Endodermal cell (in vitro differentiated cells): ENCODE measurements around the gene IL20. TPM values are rescaled to one million over a fixed set of nuclear protein-coding genes. Genes with fewer than 3 reads are reported as not detected.

Experiments used
- DNase-seq: peaks from one replicate; pipeline ENCODE4 v3.0.0-alpha.2; 2017
- H3K27ac ChIP-seq: 2 replicates; pipeline ENCODE4 v1.5.1; 2013; ENCODE audit warnings: mild to moderate bottlenecking, low read depth, low read length, moderate library complexity
- H3K27me3 ChIP-seq: 2 replicates; pipeline ENCODE4 v1.6.1; 2013; ENCODE audit warnings: mild to moderate bottlenecking, low read length, moderate library complexity; ENCODE audit not compliant: insufficient read depth, control insufficient read depth, poor library complexity, severe bottlenecking
- H3K36me3 ChIP-seq: 2 replicates; pipeline ENCODE4 v1.7.0; 2013; ENCODE audit warnings: mild to moderate bottlenecking, low read length, moderate library complexity; ENCODE audit not compliant: control insufficient read depth, insufficient read depth
- H3K4me1 ChIP-seq: one replicate; pipeline ENCODE4 v1.7.0; 2013; ENCODE audit warnings: low read length; ENCODE audit not compliant: control insufficient read depth, insufficient read depth
- H3K4me3 ChIP-seq: 2 replicates; pipeline ENCODE4 v1.5.1; 2013; ENCODE audit warnings: mild to moderate bottlenecking, low read length, moderate library complexity
- H3K9ac ChIP-seq: 2 replicates; pipeline ENCODE4 v1.6.1; 2013; ENCODE audit warnings: mild to moderate bottlenecking, low read length, moderate library complexity; ENCODE audit not compliant: poor library complexity, severe bottlenecking; ENCODE audit errors: extremely low read depth
- H3K9me3 ChIP-seq: 2 replicates; pipeline ENCODE4 v1.6.1; 2013; ENCODE audit warnings: mild to moderate bottlenecking, low read length, moderate library complexity; ENCODE audit not compliant: control insufficient read depth
- H3K27ac Mint-ChIP-seq: 2 replicates; pipeline ENCODE4 v1.8.0; 2020; ENCODE audit warnings: mixed read lengths
- H3K27me3 Mint-ChIP-seq: 2 replicates; pipeline ENCODE4 v1.8.0; 2021; ENCODE audit warnings: mild to moderate bottlenecking, mixed read lengths; ENCODE audit not compliant: insufficient read depth
- H3K36me3 Mint-ChIP-seq: 2 replicates; pipeline ENCODE4 v1.8.0; 2020; ENCODE audit warnings: low read depth, mixed read lengths
- H3K4me1 Mint-ChIP-seq: 2 replicates; pipeline ENCODE4 v1.8.0; 2020; ENCODE audit warnings: mixed read lengths
- H3K4me3 Mint-ChIP-seq: 2 replicates; pipeline ENCODE4 v1.8.0; 2020; ENCODE audit warnings: mild to moderate bottlenecking, moderate library complexity, mixed read lengths
- H3K9me3 Mint-ChIP-seq: 2 replicates; pipeline ENCODE4 v1.8.0; 2020; ENCODE audit warnings: mild to moderate bottlenecking, mixed read lengths
- WGBS, 2 experiments: methylation state at CpG; one replicate each; pipeline versions ENCODE4 v1.1.5 to v1.1.7; 2013; ENCODE audit warnings: missing lambda C conversion rate in 2 of 2, mixed read lengths in 1 of 2; ENCODE audit not compliant: insufficient coverage in 1 of 2, insufficient read length in 1 of 2; 5-methylcytosine and 5-hydroxymethylcytosine counted together
- total RNA-seq, 2 donors: library from RNA; stranded (reverse); fragmentation: NEBNext Ultra II Directional in 1 of 2; extraction: Animal tissue kit (Norgen Biotek cat#: 25700) in 1 of 2; gene quantifications; 2 replicates in 1 of 2; 3 replicates in 1 of 2; pipeline ENCODE4 v1.2.1, GENCODE V29; 2021
- TF ChIP-seq, protein P1 (sequence below): fragments of 200-600 bp; sonication (generic); conservative IDR thresholded peaks from 2 replicates; pipeline ENCODE4 v1.5.0; 2021; ENCODE audit warnings: antibody characterized with exemption, mild to moderate bottlenecking

The IL20 gene
- total RNA-seq, 2 donors from 2014 or later, result not detected

DNA sequence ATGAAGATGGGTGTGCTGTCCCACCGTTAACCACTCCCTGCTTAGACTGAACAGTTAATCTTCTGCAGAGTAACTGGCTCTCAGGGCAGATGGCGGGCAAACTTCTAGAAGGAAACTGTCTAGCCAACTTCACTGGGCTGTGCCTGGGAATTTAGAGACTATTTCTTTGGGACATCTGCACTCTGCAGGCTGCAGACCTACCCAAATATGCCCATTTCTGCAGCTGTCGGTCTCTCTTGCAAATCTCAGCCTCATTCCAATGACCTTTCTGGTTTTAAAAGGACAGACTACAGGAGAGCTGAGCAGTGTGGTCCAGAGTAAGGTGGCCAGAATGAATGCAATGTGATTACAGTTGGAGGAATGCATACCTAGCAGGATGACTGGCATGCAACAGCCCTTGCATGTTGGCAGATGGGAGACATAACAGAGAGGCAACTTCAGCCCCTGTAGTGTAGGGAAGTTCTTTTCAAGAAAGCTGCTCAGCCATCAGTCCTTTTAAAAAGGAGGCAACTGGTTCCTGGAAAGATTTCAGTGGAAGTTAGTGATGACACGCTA, 26.3 kb upstream of the IL20 start:
- TF ChIP-seq, protein P1, sequence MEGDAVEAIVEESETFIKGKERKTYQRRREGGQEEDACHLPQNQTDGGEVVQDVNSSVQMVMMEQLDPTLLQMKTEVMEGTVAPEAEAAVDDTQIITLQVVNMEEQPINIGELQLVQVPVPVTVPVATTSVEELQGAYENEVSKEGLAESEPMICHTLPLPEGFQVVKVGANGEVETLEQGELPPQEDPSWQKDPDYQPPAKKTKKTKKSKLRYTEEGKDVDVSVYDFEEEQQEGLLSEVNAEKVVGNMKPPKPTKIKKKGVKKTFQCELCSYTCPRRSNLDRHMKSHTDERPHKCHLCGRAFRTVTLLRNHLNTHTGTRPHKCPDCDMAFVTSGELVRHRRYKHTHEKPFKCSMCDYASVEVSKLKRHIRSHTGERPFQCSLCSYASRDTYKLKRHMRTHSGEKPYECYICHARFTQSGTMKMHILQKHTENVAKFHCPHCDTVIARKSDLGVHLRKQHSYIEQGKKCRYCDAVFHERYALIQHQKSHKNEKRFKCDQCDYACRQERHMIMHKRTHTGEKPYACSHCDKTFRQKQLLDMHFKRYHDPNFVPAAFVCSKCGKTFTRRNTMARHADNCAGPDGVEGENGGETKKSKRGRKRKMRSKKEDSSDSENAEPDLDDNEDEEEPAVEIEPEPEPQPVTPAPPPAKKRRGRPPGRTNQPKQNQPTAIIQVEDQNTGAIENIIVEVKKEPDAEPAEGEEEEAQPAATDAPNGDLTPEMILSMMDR, result no peak
- Mint-ChIP-seq H3K9me3 (no peaks in the 10 kb centered on the region), H3K4me3 (no peak overlapping the region), H3K27me3 (peaks cover 6% of the 10 kb centered on the region), H3K36me3 (no peaks in the 10 kb centered on the region), H3K27ac (no peak overlapping the region), H3K4me1 (peaks cover 20% of the 10 kb centered on the region)
- 90 to 100% methylated on average over 3 to 4 of the region's 4 CpGs for WGBS, 2 experiments
- peaks cover 32% of the 10 kb centered on the region for H3K27me3 ChIP-seq
- H3K27ac ChIP-seq, result no peak overlapping the region
- no peak for DNase-seq
- no peaks in the 10 kb centered on the region for H3K36me3 ChIP-seq
- H3K4me1 ChIP-seq, result peaks cover 5% of the 10 kb centered on the region
- no peak overlapping the region for H3K9ac ChIP-seq
- no peaks in the 10 kb centered on the region for H3K9me3 ChIP-seq
- no peak overlapping the region for H3K4me3 ChIP-seq

DNA sequence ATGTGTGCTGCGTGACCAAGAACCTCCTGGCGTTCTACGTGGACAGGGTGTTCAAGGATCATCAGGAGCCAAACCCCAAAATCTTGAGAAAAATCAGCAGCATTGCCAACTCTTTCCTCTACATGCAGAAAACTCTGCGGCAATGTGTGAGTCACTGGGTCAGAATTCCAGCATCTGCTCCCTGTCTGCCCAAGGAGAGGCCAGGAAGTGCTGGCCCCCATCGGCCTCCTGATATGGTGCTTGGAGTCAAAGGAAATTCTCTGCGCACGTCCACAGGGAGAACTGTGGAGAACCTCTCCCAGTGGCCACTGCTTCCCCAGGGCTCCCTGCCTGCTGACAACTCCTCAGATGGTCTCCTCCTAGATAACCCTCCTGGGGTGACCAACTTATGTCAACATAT, 25.6 kb upstream of the IL20 start:
- no peaks in the 10 kb centered on the region for H3K36me3 Mint-ChIP-seq
- H3K4me1 Mint-ChIP-seq, result peaks cover 20% of the 10 kb centered on the region
- peaks cover 31% of the 10 kb centered on the region for H3K27me3 ChIP-seq
- H3K4me3 Mint-ChIP-seq, result no peak overlapping the region
- no peak overlapping the region for H3K9ac ChIP-seq
- no peak overlapping the region for H3K27ac Mint-ChIP-seq
- no peaks in the 10 kb centered on the region for H3K36me3 ChIP-seq
- no peaks in the 10 kb centered on the region for H3K9me3 Mint-ChIP-seq
- H3K4me3 ChIP-seq, result no peak overlapping the region
- no peaks in the 10 kb centered on the region for H3K9me3 ChIP-seq
- no peak for DNase-seq
- peaks cover 5% of the 10 kb centered on the region for H3K4me1 ChIP-seq
- peaks cover 3% of the 10 kb centered on the region for H3K27me3 Mint-ChIP-seq
- 94 to 96% methylated on average over 7 of the region's 7 CpGs for WGBS, 2 experiments
- no peak overlapping the region for H3K27ac ChIP-seq
- TF ChIP-seq, protein P1, result no peak

DNA sequence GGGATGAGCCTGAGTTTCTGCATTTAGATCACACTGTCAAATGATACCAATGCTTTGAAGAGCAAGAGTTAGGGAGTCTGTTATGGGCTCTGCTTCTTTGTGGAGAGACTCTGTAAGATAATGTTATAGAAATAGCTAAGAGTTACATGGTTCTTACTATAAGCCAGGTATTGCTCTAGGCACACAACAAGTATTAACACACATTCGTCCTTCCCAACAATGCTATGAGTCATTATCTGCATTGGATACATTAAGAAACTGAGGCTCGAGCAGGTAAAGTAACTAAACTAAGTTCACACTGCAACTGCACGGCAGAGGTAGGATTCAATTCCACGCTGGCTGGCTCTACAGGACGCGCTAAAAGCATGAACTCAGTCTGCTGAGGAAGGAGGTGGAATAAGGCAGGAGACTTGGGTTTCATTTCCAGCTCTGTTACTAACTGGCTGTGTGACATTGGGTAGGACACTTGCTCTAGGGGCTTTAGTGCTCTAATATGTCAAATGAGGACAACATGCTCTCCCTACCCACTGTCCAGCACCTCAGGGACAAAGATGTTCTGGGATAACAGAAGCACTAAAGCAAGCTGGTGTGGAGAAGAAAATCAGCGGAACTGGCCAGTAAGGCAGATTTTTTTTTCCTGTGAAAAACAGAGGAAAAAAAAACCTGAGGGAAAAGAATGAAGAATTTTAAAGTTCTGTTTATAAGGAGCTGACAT, 23.7 kb upstream of the IL20 start:
- Mint-ChIP-seq H3K36me3 (no peaks in the 10 kb centered on the region), H3K9me3 (no peaks in the 10 kb centered on the region), H3K27ac (no peak overlapping the region), H3K27me3 (peaks cover 3% of the 10 kb centered on the region), H3K4me1 (peaks cover 20% of the 10 kb centered on the region), H3K4me3 (no peak overlapping the region)
- Histone ChIP-seq H3K27ac (no peak overlapping the region), H3K9ac (no peak overlapping the region), H3K4me3 (no peak overlapping the region), H3K27me3 (peaks cover 19% of the 10 kb centered on the region), H3K9me3 (no peaks in the 10 kb centered on the region), H3K4me1 (peaks cover 5% of the 10 kb centered on the region), H3K36me3 (no peaks in the 10 kb centered on the region)
- no peak for DNase-seq
- TF ChIP-seq, protein P1, result no peak
- 90 to 92% methylated on average over 7 of the region's 7 CpGs for WGBS, 2 experiments
